Neural crest cell (in vitro differentiated cells): ENCODE results near the gene GOLGA1. TPM values are rescaled to one million over a fixed set of nuclear protein-coding genes. Genes with fewer than 3 reads are reported as not detected.
"Not testable (repeated sequence)": the region's sequence is repeated elsewhere in the genome, so short reads cannot be mapped to it uniquely, and the experiment has no call there.

Experiments
- DNase-seq: peaks from one replicate; pipeline ENCODE4 v3.0.0; 2021; ENCODE audit warnings: low read depth, mixed read lengths, low spot score
- H3K27ac Mint-ChIP-seq: one replicate; pipeline ENCODE4 v1.8.0; 2021; ENCODE audit warnings: mild to moderate bottlenecking, mixed read lengths; ENCODE audit not compliant: unreplicated experiment
- H3K27me3 Mint-ChIP-seq: 2 replicates; pipeline ENCODE4 v1.8.0; 2021; ENCODE audit warnings: low read depth, mild to moderate bottlenecking, mixed read lengths
- H3K36me3 Mint-ChIP-seq: 2 replicates; pipeline ENCODE4 v1.8.0; 2021; ENCODE audit warnings: low read depth, mild to moderate bottlenecking, mixed read lengths
- H3K4me1 Mint-ChIP-seq: 2 replicates; pipeline ENCODE4 v1.8.0; 2021; ENCODE audit warnings: mixed read lengths
- H3K4me3 Mint-ChIP-seq: one replicate; pipeline ENCODE4 v1.8.0; 2021; ENCODE audit warnings: mild to moderate bottlenecking, mixed read lengths
- H3K9me3 Mint-ChIP-seq: 2 replicates; pipeline ENCODE4 v1.8.0; 2021; ENCODE audit warnings: mixed read lengths
- CTCF ChIP-seq: fragments of 200-600 bp; sonication (generic); conservative IDR thresholded peaks from 2 replicates; pipeline ENCODE4 v1.5.0; 2021; ENCODE audit warnings: antibody characterized with exemption, mild to moderate bottlenecking
- total RNA-seq: library from RNA; stranded (reverse); gene quantifications from 2 replicates; pipeline ENCODE4 v1.2.1, GENCODE V29; 2021

Gene GOLGA1
- total RNA-seq, 1 donor from 2014 or later: 15.9 TPM

GRCh38 chr9:124934290-124934689 lies 6.6 kb downstream of the GOLGA1 start:
- Mint-ChIP-seq H3K27me3 (no peaks in the 10 kb centered on the region), H3K27ac (no peak overlapping the region), H3K36me3 (no peaks in the 10 kb centered on the region), H3K4me1 (peaks cover 4% of the 10 kb centered on the region), H3K4me3 (no peak overlapping the region), H3K9me3 (no peaks in the 10 kb centered on the region)
- DNase-seq: no peak
- TF ChIP-seq CTCF: no peak

GRCh38 chr9:124932333-124932732 lies 8.6 kb downstream of the GOLGA1 start:
- Mint-ChIP-seq H3K4me1 (no peaks in the 10 kb centered on the region), H3K36me3 (peaks cover 2% of the 10 kb centered on the region), H3K27me3 (no peaks in the 10 kb centered on the region), H3K9me3 (no peaks in the 10 kb centered on the region), H3K4me3 (no peak overlapping the region), H3K27ac (no peak overlapping the region)
- DNase-seq: no peak
- TF ChIP-seq CTCF: no peak

GRCh38 chr9:124929464-124929863 lies 11.4 kb downstream of the GOLGA1 start:
- no peak for TF ChIP-seq CTCF
- Mint-ChIP-seq H3K4me1 (no peaks in the 10 kb centered on the region), H3K36me3 (peaks cover 2% of the 10 kb centered on the region), H3K4me3 (no peak overlapping the region), H3K27me3 (no peaks in the 10 kb centered on the region), H3K27ac (no peak overlapping the region), H3K9me3 (no peaks in the 10 kb centered on the region)
- DNase-seq: no peak

- H3K9me3 Mint-ChIP-seq: no peaks in the 10 kb centered on the region
- no peak overlapping the region for H3K4me3 Mint-ChIP-seq
- TF ChIP-seq CTCF: no peak
- no peak for DNase-seq
- peaks cover 2% of the 10 kb centered on the region for H3K36me3 Mint-ChIP-seq
- H3K4me1 Mint-ChIP-seq: no peaks in the 10 kb centered on the region
- no peak overlapping the region for H3K27ac Mint-ChIP-seq
- H3K27me3 Mint-ChIP-seq: no peaks in the 10 kb centered on the region
Measured at GRCh38 chr9:124928116-124928515, 12.8 kb downstream of the GOLGA1 start.

GRCh38 chr9:124920394-124920793 lies 20.5 kb downstream of the GOLGA1 start:
- H3K27ac Mint-ChIP-seq, DNase-seq, H3K4me3 Mint-ChIP-seq, H3K36me3 Mint-ChIP-seq, H3K4me1 Mint-ChIP-seq, H3K9me3 Mint-ChIP-seq, H3K27me3 Mint-ChIP-seq: not testable (repeated sequence)

- H3K27ac Mint-ChIP-seq: peak overlapping the region; percentile 21
- peaks cover 4% of the 10 kb centered on the region for H3K4me1 Mint-ChIP-seq
- no peak overlapping the region for H3K4me3 Mint-ChIP-seq
- H3K36me3 Mint-ChIP-seq: peaks cover 18% of the 10 kb centered on the region
- TF ChIP-seq CTCF: no peak
- H3K27me3 Mint-ChIP-seq: no peaks in the 10 kb centered on the region
- H3K9me3 Mint-ChIP-seq: no peaks in the 10 kb centered on the region
- DNase-seq: no peak
Measured at GRCh38 chr9:124914753-124915405, 26.0 kb downstream of the GOLGA1 start.
